HuH-7 (cell line): Measurements from ENCODE around the gene MOB2.

ENCODE experiments used
- DNase-seq: peaks from one replicate; pipeline ENCODE4 v3.0.0; 2011; ENCODE audit warnings: low spot score

The MOB2 gene

GRCh38 chr11:1470681-1471611 lies 15.6 kb downstream of the MOB2 start:
- DNase-seq = no peak

DNA sequence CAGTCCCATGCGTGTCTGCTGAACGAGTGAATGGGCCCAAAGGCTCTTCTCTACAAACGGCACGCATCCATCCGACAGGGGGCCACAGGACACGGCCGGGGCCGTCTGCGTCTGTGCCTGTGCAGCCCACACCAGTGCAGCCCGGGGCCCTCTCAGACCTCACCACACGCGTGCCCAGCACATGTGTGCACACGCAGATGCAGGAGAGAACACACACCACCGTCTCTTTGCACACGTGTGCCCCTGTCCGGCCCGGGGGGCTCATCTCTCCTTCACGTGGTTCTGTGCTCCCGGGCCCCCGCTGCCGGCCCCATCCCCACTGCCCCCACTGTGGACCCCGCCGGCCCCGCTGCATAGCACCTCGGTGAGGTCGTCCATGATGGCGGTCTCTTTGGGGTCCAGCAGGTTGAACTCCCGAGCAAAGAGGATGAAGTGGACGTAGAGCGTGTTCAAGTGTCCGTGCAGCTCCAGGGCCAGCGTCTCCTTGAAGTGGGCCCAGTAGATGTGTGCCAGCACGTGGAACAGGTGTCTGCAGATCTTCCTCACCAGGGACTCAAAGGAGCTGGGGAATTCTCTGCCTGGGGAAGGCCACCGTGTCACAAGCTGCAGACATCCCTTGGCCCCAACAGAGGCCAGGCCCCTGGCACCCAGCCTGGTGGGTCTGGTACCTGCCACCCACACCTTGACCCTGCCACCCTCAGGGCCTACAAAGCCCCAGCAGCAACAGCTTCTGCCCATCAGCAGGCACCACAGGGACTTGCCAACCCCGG lies 16.5 kb downstream of the MOB2 start:
- DNase-seq = no peak

DNA sequence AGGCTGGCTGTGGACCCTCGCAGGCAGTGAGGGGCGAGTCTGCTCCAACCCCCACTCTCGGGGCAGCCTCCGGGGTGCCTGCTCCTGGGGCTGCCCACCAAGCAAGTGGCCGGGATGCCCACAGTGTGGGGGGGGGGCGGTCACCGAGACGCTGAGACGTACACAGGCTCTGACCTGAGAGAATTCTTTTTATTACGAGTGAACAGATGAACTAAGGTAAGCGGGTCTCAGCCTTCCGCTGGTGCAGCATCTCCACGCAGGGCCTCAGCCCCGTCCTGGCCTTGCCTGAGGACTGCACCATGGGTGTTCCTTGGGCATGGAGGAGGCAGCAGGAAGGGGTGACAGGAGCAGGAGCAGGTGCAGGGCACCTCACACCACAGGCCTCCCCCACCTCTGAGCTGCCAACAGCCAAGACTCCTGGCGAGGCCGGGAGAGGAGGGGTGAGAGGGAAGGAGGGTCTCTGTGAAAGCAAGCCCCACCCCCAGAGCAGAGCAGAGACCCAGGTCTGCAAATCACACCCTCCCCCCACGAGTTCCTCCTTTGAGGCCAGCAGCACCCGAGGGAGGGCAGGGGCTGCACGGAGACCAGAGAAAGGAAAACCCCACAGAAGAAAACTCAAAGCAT lies 17.2 kb downstream of the MOB2 start:
- no peak for DNase-seq

- no peak for DNase-seq
Measured at GRCh38 chr11:1468473-1469066, 18.0 kb downstream of the MOB2 start.

- no peak for DNase-seq
Measured at GRCh38 chr11:1468002-1468401, 18.6 kb downstream of the MOB2 start.

DNA sequence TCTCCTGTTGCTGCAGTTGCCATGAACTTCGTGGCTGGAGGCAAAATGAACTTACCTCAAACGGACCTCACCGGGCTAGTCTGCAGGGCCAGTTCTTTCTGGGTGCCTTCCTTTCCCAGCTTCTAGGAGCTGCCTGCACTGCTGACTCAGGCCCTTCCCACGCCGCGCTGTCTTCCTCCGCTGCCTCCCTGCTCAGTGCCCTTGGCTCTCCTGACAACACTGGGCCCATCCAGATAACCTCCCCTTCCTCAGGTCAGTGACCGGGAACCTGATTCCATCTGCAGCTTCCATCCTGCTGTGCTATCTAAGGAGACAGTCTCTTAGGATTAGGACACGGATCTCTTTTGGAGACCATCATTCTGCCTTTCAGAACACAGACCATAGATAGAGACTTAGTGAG lies 19.3 kb downstream of the MOB2 start:
- DNase-seq = no peak

DNA sequence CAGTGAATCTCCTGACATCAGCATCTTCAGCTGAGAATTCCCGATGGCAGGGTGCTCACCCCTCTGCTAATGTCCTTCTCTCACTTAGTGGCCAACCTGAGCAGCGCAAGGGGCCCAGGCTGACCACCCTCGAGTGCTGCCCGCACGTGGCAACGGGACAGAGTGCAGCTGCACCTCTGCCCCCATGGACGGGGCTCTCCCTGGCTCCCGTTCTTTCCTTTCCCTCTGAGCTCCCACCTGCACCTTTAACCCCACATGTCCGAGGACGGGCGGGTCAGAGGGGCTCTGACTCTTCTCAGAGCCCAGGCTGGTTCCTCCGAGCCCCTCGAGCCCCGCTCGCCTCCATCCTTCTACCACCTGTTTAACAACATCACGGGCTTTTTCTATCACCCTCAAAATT lies 19.8 kb downstream of the MOB2 start:
- no peak for DNase-seq

DNA sequence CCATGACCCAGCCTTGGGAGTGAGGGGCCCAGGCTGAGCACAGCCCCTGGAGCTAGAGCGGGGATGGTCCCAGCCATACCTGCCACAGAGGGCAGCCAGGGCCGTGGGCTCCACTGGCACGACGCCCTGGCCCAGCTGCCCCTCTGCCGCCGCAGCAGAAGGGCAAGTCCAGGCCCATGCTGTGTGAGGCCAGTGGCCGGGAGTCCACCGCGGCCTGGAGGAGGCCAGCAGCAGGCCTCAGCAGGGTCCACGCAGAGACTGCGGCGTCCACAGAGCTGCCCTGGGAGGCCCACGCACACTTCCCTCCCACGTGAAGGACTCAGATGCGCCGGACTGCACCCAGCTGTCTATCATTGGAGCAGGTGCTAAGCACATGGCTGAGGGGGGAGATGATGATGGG lies 23.5 kb downstream of the MOB2 start:
- no peak for DNase-seq

DNA sequence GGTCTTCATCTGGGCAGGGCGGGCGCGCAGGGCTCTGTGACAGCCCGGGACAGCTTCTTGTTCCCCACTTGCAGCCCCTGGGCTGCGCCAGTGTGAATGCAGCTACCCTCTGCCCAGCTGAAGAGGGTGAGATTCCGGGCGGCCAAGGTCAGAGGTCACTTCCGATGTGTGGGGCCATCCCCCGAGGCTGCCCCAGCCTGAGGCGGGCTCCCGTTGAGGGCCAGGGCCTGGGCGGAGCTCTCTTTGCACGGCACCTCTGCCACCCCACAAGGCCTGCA lies 23.9 kb downstream of the MOB2 start:
- no peak for DNase-seq

DNA sequence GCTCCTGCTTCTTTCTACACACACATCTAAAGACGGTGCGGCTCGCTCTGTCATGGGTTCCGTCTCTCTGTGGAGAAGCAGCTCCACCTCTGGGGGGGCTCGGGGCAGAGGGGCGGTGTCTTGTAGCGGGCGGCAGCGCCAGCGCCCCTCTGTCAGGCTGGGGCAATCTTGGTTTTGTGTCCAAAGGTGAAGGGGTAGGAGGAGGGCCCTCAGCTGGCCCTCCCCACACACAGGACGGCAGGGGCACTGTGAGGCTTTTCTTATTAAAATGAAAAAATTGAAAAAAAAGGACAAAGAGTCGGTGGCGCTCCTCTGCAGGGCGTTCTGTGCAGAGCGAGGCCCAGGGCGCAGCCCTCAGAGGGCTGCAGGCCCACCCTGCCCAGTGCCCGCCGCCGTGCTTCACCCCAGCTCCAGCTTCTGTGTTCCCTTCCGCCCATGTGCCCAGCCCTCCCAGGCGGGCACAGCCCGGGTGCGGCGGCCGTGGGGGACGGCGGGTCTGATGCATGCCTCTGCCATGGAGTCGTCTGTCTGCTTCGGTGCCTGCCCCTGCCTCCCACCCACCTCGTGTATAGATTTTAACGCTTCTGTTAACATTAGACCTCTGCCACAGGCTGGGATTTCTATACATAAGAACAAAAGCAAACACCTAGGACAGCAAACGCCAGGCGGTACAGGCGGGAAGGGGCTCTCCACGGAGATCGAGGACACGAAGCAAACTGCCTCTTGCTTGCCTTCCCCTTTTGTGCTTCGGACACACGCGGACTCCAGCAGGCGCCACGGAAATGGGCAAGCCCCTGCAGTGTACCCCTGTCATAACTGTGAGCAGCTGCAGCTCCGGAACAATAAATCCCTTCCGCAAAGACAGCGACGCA lies 24.5 kb downstream of the MOB2 start:
- DNase-seq = no peak

DNA sequence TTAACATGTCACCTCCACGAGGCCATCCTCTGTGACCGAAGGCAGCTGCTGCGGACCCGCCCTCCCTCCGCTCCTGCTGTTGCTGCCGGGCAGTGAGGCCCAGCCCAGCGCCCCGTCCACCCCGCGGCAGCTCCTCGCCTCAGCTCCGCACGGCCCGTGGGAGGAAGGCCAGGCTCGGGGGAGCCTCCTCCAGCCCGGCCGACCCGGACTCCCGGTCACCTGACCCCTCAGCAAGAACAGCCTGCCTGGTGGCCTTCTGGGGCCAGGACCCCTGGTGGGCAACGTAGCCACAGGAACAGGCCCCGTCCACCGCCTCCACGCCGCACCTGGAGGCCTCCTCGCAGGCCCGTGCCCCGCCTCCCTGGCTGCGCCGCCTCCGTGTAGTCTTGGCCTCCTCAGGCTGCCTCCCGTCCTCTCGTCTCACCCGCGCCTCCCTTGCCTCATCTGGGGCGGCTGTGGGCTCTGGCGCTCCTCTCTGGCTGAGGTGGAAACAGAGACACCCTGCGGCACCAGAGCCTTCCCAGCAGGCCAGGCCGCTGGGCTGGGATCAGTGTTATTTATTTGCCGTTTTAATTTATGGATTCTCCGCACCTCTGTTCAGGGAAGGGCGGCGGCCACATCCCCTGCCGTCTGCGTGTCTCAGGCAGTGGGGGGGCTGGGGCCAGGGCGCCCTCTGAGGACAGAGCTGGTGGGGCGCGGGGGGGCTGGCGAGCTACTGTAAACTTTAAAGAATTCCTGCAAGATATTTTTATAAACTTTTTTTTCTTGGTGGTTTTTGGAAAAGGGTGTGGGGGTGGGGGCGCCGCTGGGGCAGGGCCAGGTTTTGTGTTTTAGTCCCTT lies 25.4 kb downstream of the MOB2 start:
- DNase-seq = no peak

- DNase-seq = no peak
Measured at GRCh38 chr11:1460396-1460985, 26.1 kb downstream of the MOB2 start.

- DNase-seq = no peak
Measured at GRCh38 chr11:1459764-1460395, 26.7 kb downstream of the MOB2 start.

DNA sequence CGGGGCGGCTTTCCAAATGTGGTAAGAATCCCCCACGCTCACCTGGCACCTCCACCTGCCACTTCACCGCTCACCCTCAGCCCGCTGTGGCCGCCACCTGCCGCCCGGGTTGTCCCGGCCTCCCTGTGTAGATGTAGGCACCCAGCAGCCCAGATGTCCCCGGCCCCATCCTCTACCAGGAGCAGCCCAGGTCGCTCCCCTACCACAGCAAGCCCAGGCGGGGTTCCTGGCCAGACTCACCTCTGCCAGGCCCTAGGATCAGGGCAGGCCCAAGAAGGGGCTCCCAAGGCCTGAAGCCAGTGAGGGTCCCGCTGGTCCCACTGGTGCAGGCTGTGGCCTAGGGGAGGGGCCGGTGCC lies 27.4 kb downstream of the MOB2 start:
- no peak for DNase-seq

DNA sequence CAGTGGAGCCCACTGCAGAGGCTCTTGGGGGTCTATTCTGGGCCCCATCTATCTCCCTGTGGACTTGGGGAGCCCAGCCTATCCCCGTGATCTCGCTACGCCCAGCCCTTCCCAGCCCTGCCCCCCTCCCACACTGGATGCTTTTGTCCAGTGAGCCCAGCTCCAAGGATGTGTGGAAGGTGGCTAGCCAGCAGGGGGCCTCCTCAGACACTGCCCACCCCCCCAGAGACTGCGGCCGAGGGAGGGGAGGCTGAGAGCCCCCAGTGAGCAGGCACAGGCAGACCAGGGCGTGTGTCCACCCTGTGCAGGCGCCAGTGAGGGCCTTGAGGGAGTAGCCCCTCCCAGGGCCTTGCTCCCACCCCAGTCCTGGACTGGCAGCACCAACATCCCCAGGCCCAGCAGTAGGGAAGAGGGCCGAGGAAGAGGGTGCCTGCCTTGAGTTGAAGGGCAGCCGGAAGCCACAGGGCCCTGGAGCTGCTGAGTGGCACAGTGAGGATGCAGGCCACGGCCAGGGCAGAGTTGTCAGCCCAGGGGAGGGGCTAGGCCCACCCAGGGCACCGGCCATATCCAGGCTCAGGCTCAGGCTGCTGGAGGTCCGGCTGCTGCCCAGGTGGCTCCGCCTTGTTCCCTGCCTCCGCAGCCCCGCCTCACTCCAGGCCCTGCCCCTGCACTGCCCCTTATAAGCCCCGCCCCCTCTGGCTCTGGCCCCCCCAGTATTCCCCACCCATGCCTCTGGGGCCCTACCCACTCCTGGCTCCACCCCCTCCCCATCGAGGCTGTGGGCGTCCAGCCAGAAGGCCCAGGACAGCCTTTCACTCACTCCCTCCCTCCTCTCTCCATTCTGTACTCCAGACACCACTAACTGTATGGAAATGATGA lies 28.0 kb downstream of the MOB2 start:
- DNase-seq = no peak

DNA sequence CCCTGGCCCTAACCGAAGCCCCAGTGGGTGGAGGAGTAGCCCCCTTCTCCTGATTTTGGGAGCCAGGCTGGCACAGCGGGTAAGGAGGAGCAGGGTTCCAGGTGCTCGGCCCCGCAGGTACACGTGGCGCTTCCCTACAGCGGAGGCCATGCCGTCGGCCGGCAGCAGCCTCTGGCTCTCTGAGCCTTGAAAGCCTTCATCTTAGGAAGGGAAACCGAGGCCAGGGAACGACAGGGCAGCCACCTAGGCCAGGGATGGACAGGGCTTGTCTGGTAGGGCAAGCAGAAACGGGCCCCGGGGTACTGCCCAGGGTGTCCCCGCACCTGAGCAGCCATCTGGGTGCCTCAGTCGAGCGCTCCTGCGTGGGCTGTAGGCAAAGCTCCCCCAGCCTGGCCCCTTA lies 28.7 kb downstream of the MOB2 start:
- DNase-seq = no peak

DNA sequence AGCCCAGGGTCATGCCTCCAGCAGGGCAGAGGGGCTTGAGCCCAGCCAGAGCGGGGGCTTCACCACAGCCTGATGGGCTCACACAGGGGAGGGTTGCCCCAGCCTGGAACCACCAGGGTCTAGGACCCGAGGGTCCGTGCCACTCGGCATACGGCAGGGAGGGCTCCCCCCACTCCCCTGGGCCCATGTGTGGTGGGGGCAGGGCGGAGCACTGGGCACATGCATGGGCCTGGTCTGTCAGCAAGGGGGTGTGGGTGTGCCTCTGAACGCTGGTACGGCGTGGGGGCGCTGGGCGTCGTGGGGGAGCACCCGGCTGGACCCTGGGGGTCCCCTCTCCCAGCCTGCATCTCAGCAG lies 29.3 kb downstream of the MOB2 start:
- DNase-seq = no peak

GRCh38 chr11:1456596-1457325 lies 29.8 kb downstream of the MOB2 start:
- DNase-seq = no peak
